Stimulated activated CD8-positive, alpha-beta memory T cell treated with anti-CD3 and anti-CD28 coated beads, Interleukin-4, amount 100 ng/mL, for 1 hour (primary cell): ENCODE data around the gene CTBP1.

Experiments
- DNase-seq, 2 donors: peaks; one replicate each; pipeline ENCODE4 v3.0.0-alpha.2; 2020; ENCODE audit warnings: low read depth in 2 of 2, low spot score in 1 of 2

CTBP1 gene

GRCh38 chr4:1225272-1226143 is 23.4 kb downstream of the CTBP1 start:
- no peak for DNase-seq

- no peak for DNase-seq
Observed at GRCh38 chr4:1223841-1224809, 24.8 kb downstream of the CTBP1 start.

GRCh38 chr4:1222938-1223690 is 25.8 kb downstream of the CTBP1 start:
- DNase-seq = no peak

- no peak for DNase-seq
Observed at GRCh38 chr4:1222036-1222789, 26.7 kb downstream of the CTBP1 start.

GRCh38 chr4:1221155-1221870 is 27.6 kb downstream of the CTBP1 start:
- no peak for DNase-seq

- DNase-seq = no peak
Observed at GRCh38 chr4:1220566-1220965, 28.4 kb downstream of the CTBP1 start.

GRCh38 chr4:1219566-1219950 is 29.4 kb downstream of the CTBP1 start:
- no peak for DNase-seq

GRCh38 chr4:1218634-1219565 is 30.0 kb downstream of the CTBP1 start:
- no peak for DNase-seq

GRCh38 chr4:1217366-1217765 is 31.6 kb downstream of the CTBP1 start:
- DNase-seq = no peak

- DNase-seq = no peak
Observed at GRCh38 chr4:1216869-1217294, 32.0 kb downstream of the CTBP1 start.

- DNase-seq = no peak
Observed at GRCh38 chr4:1216076-1216614, 32.8 kb downstream of the CTBP1 start.

- DNase-seq = no peak
Observed at GRCh38 chr4:1215141-1216075, 33.5 kb downstream of the CTBP1 start.

GRCh38 chr4:1214101-1215095 is 34.5 kb downstream of the CTBP1 start:
- no peak for DNase-seq

GRCh38 chr4:1213336-1213995 is 35.5 kb downstream of the CTBP1 start:
- DNase-seq = no peak

- no peak for DNase-seq
Observed at GRCh38 chr4:1212546-1213335, 36.2 kb downstream of the CTBP1 start.
